B cell (primary cell): ENCODE measurements around the gene STXBP6. TPM values are rescaled to one million over a fixed set of nuclear protein-coding genes. Genes with fewer than 3 reads are reported as not detected.
"Not testable (repeated sequence)": the region's sequence is repeated elsewhere in the genome, so short reads cannot be mapped to it uniquely, and the experiment has no call there.

Source experiments
- ATAC-seq: fragments of 200-7000 bp; cut with Tn5 transposase; one replicate; pipeline ENCODE4 v1.10.0; 2021; ENCODE audit warnings: low read depth, mild to moderate bottlenecking, moderate number of reproducible peaks, moderate library complexity
- CTCF ChIA-PET: fragments of 350-600 bp; sonication (Branson Sonifier 250); formaldehyde crosslinking; loops from one replicate; lab custom pipeline; 2021; ENCODE audit warnings: antibody characterized with exemption, inconsistent platforms; lab: Charles Lee
- POLR2A ChIA-PET: fragments of 350-600 bp; sonication (Branson Sonifier 250); formaldehyde crosslinking; loops from one replicate; lab custom pipeline; 2021; ENCODE audit warnings: antibody characterized with exemption; lab: Charles Lee
- DNase-seq: peaks from one replicate; pipeline ENCODE4 v3.0.0; 2013
- H2AFZ ChIP-seq: 2 replicates; pipeline ENCODE4 v1.6.1; 2012; ENCODE audit warnings: mild to moderate bottlenecking, low read depth, low read length; ENCODE audit not compliant: insufficient read depth, poor library complexity, severe bottlenecking
- H3K27ac ChIP-seq, 2 donors: 1 replicate in 1 of 2; 2 replicates in 1 of 2; pipeline ENCODE4 v1.5.1; 2012 to 2013; ENCODE audit warnings: low read length in 2 of 2, mild to moderate bottlenecking in 2 of 2, moderate library complexity in 1 of 2
- H3K27me3 ChIP-seq, 4 experiments: fragments of 200-600 bp in 1 of 4; sonication (generic) in 1 of 4; replicated peaks in 1 of 4; 1 replicate in 2 of 4; 2 replicates in 2 of 4; pipeline versions ENCODE4 v1.6.1 to v1.7.0; 2013 to 2016; ENCODE audit warnings: low read length in 3 of 4, mild to moderate bottlenecking in 2 of 4, mixed read lengths in 1 of 4, moderate library complexity in 1 of 4; ENCODE audit not compliant: insufficient read depth in 4 of 4, control insufficient read depth in 3 of 4; ENCODE audit errors: control extremely low read depth in 1 of 4
- H3K36me3 ChIP-seq, 2 experiments: replicated peaks in 1 of 2; 1 replicate in 1 of 2; 2 replicates in 1 of 2; pipeline versions ENCODE4 v1.6.1 to v1.7.1; 2013; ENCODE audit warnings: low read length in 1 of 2; ENCODE audit not compliant: insufficient read depth in 2 of 2, control insufficient read depth in 1 of 2; ENCODE audit errors: control extremely low read depth in 1 of 2, extremely low read depth in 1 of 2
- H3K4me1 ChIP-seq, 2 donors: fragments of 200-600 bp in 1 of 2; sonication (generic) in 1 of 2; 1 replicate in 1 of 2; 2 replicates in 1 of 2; pipeline versions ENCODE4 v1.5.1 to v1.6.1; 2013 to 2017; ENCODE audit warnings: low read length in 2 of 2; ENCODE audit not compliant: control insufficient read depth in 2 of 2, insufficient read depth in 2 of 2
- H3K4me2 ChIP-seq: replicated peaks from 2 replicates; pipeline ENCODE3; 2012; ENCODE audit warnings: mild to moderate bottlenecking, low read depth, low read length; ENCODE audit not compliant: poor library complexity, severe bottlenecking
- H3K4me3 ChIP-seq, 5 experiments: fragments of 200-600 bp in 1 of 5; sonication (generic) in 1 of 5; 1 replicate in 3 of 5; 2 replicates in 2 of 5; pipeline versions ENCODE4 v1.5.1 to v1.7.0; 2011 to 2016; ENCODE audit warnings: low read length in 4 of 5, mild to moderate bottlenecking in 4 of 5, low read depth in 2 of 5, control low read depth in 1 of 5, moderate library complexity in 1 of 5; ENCODE audit not compliant: insufficient read depth in 1 of 5; ENCODE audit errors: control extremely low read depth in 1 of 5, extremely low read depth in 1 of 5
- H3K79me2 ChIP-seq: fragments of 200-600 bp; sonication (generic); one replicate; pipeline ENCODE4 v1.6.0; 2016; ENCODE audit warnings: low read length; ENCODE audit not compliant: control insufficient read depth, insufficient read depth
- H3K9ac ChIP-seq: fragments of 200-600 bp; sonication (generic); 2 replicates; pipeline ENCODE4 v1.6.1; 2017; ENCODE audit warnings: mild to moderate bottlenecking, low read length, moderate library complexity
- H3K9me3 ChIP-seq, 3 donors: one replicate each; pipeline versions ENCODE4 v1.6.1 to v1.7.1; 2013; ENCODE audit warnings: low read length in 2 of 3; ENCODE audit not compliant: control insufficient read depth in 2 of 3, insufficient read depth in 1 of 3; ENCODE audit errors: control extremely low read depth in 1 of 3
- H4K20me1 ChIP-seq: 2 replicates; pipeline ENCODE4 v1.6.0; 2012; ENCODE audit warnings: mild to moderate bottlenecking, low read length; ENCODE audit not compliant: insufficient read depth, control insufficient read depth, poor library complexity, severe bottlenecking
- H3K27ac Mint-ChIP-seq: one replicate; pipeline ENCODE4 v1.8.0; 2021; ENCODE audit warnings: mixed read lengths
- H3K27me3 Mint-ChIP-seq: one replicate; pipeline ENCODE4 v1.8.0; 2021; ENCODE audit warnings: mixed read lengths
- H3K4me1 Mint-ChIP-seq: one replicate; pipeline ENCODE4 v1.8.0; 2021; ENCODE audit warnings: mixed read lengths
- H3K4me3 Mint-ChIP-seq: one replicate; pipeline ENCODE4 v1.8.0; 2021; ENCODE audit warnings: mixed read lengths
- H3K9me3 Mint-ChIP-seq: one replicate; pipeline ENCODE4 v1.8.0; 2022; ENCODE audit warnings: mixed read lengths; ENCODE audit not compliant: insufficient read depth
- EZH2 ChIP-seq: IDR thresholded peaks from 2 replicates; pipeline ENCODE4 v1.6.1; 2012; ENCODE audit warnings: borderline replicate concordance, low read depth, mild to moderate bottlenecking, moderate library complexity, low read length; ENCODE audit not compliant: insufficient read depth, poor library complexity, severe bottlenecking
- WGBS: methylation state at CpG from one replicate; pipeline ENCODE4 v1.1.5; 2013; ENCODE audit warnings: missing lambda C conversion rate; ENCODE audit not compliant: insufficient coverage; 5-methylcytosine and 5-hydroxymethylcytosine counted together
- intact Hi-C: fragments of 100-400 bp; cut with micrococcal nuclease; formaldehyde crosslinking; loops from one replicate; pipeline ENCODE4 v1.10.0; 2022
- polyA plus RNA-seq: library from polyadenylated mRNA; depleted of rRNA; stranded (reverse); fragments of >200 nt; gene quantifications from 2 replicates; pipeline ENCODE4 v1.2.3, GENCODE V29; 2012
- total RNA-seq, 2 donors: library from RNA; stranded (reverse); fragments of 120-200 nt in 1 of 2; gene quantifications; 1 replicate in 1 of 2; 2 replicates in 1 of 2; pipeline versions ENCODE4 v1.2.3 to v1.2.4, GENCODE V29; 2013 to 2022
- TF ChIP-seq, protein P1 (sequence below): fragments of 200-600 bp; IDR thresholded peaks from one replicate; pipeline ENCODE4 v1.8.0; 2022; ENCODE audit warnings: antibody characterized with exemption, mild to moderate bottlenecking

STXBP6 gene
- total and polyA plus RNA-seq, 2 donors (not counting 1 experiment from before 2014, with no cell fraction given) = 0.01 TPM; not detected in 1

DNA sequence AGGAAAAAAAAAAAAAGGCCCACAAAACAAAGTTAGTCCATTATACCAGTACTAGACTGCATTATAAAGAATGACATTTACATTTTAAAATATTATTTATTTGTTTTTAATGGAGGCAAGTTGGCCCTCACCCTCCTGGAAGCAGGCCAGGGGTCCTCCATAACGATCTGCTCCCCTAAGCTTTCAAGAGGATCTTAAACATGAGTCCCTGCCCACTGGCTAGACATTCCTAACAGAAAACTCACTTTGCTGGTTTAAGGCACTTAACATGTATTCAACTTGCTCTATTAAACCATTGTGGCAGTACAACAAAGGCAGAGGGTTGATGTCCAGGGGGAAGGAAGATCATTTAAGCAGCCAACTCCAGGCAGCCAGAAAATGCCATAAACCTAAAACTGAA is 111.4 kb downstream of the STXBP6 start:
- intact Hi-C loops = no loop called here
- H3K4me3 ChIP-seq = no peak overlapping the region
- no peaks in the 10 kb centered on the region for H3K79me2 ChIP-seq
- no peaks in the 10 kb centered on the region for H3K27me3 Mint-ChIP-seq
- H3K4me1 ChIP-seq = no peaks in the 10 kb centered on the region
- CTCF ChIA-PET = no interaction called here
- TF ChIP-seq, protein P1, sequence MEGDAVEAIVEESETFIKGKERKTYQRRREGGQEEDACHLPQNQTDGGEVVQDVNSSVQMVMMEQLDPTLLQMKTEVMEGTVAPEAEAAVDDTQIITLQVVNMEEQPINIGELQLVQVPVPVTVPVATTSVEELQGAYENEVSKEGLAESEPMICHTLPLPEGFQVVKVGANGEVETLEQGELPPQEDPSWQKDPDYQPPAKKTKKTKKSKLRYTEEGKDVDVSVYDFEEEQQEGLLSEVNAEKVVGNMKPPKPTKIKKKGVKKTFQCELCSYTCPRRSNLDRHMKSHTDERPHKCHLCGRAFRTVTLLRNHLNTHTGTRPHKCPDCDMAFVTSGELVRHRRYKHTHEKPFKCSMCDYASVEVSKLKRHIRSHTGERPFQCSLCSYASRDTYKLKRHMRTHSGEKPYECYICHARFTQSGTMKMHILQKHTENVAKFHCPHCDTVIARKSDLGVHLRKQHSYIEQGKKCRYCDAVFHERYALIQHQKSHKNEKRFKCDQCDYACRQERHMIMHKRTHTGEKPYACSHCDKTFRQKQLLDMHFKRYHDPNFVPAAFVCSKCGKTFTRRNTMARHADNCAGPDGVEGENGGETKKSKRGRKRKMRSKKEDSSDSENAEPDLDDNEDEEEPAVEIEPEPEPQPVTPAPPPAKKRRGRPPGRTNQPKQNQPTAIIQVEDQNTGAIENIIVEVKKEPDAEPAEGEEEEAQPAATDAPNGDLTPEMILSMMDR = no peak
- TF ChIP-seq EZH2 = no peak
- no peaks in the 10 kb centered on the region for H3K4me1 Mint-ChIP-seq
- H3K27ac Mint-ChIP-seq = no peak overlapping the region
- H3K9me3 Mint-ChIP-seq = no peaks in the 10 kb centered on the region
- no peak overlapping the region for H3K4me3 Mint-ChIP-seq
- H4K20me1 ChIP-seq = no peaks in the 10 kb centered on the region
- H3K9ac ChIP-seq = no peak overlapping the region
- no peak overlapping the region for H3K27ac ChIP-seq
- DNase-seq = no peak
- WGBS = no CpG with 5 or more reads among the region's 1 CpG
- no peak overlapping the region for H2AFZ ChIP-seq
- POLR2A ChIA-PET = no interaction called here
- no peak for ATAC-seq
- no peaks in the 10 kb centered on the region for H3K36me3 ChIP-seq
- H3K9me3 ChIP-seq = no peaks in the 10 kb centered on the region
- H3K4me2 ChIP-seq = no peak overlapping the region
- no peaks in the 10 kb centered on the region for H3K27me3 ChIP-seq

DNA sequence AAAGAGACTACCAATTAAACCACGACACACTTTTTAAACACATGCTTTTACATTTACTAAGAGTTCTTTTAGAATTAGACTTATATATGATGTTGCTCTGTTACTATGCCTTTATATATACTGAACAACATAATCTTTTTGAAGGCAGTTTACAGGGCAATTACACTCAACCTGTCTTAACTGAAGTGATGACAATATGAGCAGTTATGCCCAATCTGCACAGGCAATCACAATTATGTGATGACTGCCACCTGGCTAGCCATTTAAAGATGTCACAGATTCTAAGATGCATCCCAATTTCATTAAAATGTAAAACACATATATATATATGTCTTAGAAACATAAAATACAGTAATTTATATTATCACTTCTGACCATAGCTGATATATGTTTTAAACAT is 112.6 kb downstream of the STXBP6 start:
- Histone ChIP-seq H3K36me3 (no peaks in the 10 kb centered on the region), H2AFZ (no peak overlapping the region), H4K20me1 (no peaks in the 10 kb centered on the region), H3K27ac (no peak overlapping the region), H3K27me3 (no peaks in the 10 kb centered on the region), H3K4me2 (no peak overlapping the region), H3K4me3 (no peak overlapping the region), H3K9ac (no peak overlapping the region), H3K79me2 (no peaks in the 10 kb centered on the region), H3K4me1 (no peaks in the 10 kb centered on the region), H3K9me3 (no peaks in the 10 kb centered on the region)
- POLR2A ChIA-PET = no interaction called here
- TF ChIP-seq, protein P1 = no peak
- TF ChIP-seq EZH2 = no peak
- intact Hi-C loops = no loop called here
- Mint-ChIP-seq H3K9me3 (no peaks in the 10 kb centered on the region), H3K27ac (no peak overlapping the region), H3K27me3 (peaks cover 6% of the 10 kb centered on the region), H3K4me1 (no peaks in the 10 kb centered on the region), H3K4me3 (no peak overlapping the region)
- ATAC-seq (no peak), DNase-seq (no peak)
- CTCF ChIA-PET = no interaction called here
- no CpG with 5 or more reads among the region's 1 CpG for WGBS

DNA sequence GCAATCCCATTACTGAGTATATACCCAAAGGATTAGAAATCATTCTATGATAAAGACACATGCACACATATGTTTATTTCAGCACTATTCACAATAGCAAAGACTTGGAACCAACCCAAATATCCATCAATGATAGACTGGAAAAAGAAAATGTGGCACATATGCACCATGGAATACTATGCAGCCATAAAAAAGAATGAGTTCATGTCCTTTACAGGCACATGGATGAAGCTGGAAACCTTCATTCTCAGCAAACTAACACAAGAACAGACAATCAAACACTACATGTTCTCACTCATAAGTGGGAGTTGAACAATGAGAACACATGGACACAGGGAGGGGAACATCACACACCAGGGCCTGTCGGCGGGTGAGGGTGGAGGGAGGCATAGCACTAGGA is 113.2 kb downstream of the STXBP6 start:
- H4K20me1 ChIP-seq, DNase-seq, H3K4me1 Mint-ChIP-seq, H3K9ac ChIP-seq, H3K4me3 ChIP-seq, ATAC-seq, H3K9me3 Mint-ChIP-seq, H3K36me3 ChIP-seq, CTCF ChIA-PET, intact Hi-C loops, H3K27me3 ChIP-seq, H3K9me3 ChIP-seq, H3K27ac ChIP-seq, POLR2A ChIA-PET, H3K4me3 Mint-ChIP-seq, H3K27me3 Mint-ChIP-seq, H3K4me1 ChIP-seq, H3K27ac Mint-ChIP-seq, H2AFZ ChIP-seq, H3K79me2 ChIP-seq, H3K4me2 ChIP-seq: not testable (repeated sequence)
- no CpG with 5 or more reads among the region's 2 CpGs for WGBS
